GM18511 (cell line): Measurements from ENCODE around the gene ZNF208.
"Not testable (repeated sequence)": the region's sequence is repeated elsewhere in the genome, so short reads cannot be mapped to it uniquely, and the experiment has no call there.

Experiments used
- ATAC-seq: cut with Tn5 transposase; IDR thresholded peaks from one replicate; pipeline ENCODE4 v1.9.1; 2021; ENCODE audit warnings: mild to moderate bottlenecking, moderate library complexity; ENCODE audit not compliant: unreplicated experiment

Gene ZNF208

DNA sequence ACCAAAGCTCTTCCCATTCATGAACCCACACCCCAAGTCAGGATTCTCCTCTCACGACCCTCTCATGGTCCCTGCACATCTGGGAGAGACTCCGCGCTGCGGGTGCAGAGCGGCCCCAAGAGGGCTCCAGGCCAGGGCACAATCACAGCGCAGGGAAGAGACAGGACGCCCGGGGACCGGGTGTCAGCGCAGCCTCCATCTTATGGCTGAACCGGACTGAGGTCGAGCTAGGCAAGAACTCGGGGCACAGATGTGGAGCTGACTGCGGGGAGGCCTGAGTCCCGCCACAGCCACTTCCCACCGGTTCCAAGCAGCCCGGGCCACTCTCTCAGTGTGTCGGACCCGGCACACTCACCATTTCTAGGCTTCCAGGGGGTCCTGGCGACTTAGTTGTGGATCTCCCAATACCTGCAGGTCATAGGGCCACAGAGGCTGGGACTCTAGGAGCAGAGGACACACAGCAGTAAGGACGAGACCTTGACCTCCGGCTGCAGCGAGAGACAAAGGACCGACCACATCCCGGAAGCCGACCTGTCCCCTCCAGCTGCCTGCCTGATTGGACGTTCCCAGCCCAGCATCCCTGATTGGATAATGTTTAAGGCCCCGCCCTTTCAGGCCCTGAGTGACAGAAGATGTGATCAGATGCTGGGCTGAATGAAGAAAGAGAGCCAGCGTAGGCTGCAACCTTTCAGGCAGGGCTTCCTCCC is at the start of gene ZNF208:
Gene ZNF208 (minus strand): TSS at position 507 of the 707 bp plus-strand sequence. CDS start 149 bp downstream, at position 358.
- not testable (repeated sequence) for ATAC-seq

GRCh38 chr19:22052644-22053013 is 41.9 kb upstream of the ZNF208 start:
- no peak for ATAC-seq

DNA sequence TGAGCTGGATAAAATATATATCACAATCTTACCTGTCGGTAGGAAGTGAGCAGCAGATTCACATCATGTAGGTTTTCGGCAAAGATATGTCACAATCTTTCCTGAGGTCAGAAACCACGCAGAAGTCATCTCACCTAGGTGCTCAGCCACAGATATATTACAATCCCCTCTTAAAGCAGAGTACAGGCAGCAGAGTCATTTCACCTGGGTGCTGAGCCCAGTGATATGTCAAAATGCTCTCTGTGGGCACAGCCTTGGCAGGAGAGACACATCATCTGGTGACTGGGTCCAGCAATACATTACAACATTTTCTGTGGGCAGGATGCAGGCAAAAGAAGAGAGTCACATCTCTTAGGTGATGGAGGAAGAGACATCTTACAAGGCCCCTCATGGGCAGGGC is 30.4 kb upstream of the ZNF208 start:
- ATAC-seq = not testable (repeated sequence)

GRCh38 chr19:22030680-22031079 is 19.9 kb upstream of the ZNF208 start:
- no peak for ATAC-seq

DNA sequence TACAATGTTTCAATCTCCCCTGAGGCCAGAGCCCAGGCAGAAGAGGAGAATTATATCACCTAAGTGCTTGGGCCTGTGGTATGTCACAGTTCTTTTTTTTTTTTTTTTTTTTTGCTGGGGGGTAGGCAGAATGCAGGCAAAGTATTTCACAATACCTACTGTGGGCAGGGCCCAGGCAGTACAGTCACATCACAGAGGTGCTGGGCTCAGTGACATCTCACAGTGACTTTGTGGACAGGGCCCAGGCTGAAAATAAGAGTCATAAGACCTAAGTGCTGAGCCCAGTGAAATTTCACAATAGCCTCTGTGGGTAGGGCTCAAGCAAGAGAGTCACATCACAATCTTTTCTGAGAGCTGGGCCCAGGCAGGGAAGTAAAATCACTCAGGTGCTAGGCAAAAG is 15.9 kb upstream of the ZNF208 start:
- no peak for ATAC-seq

- not testable (repeated sequence) for ATAC-seq
Observed at GRCh38 chr19:22025539-22025938, 14.8 kb upstream of the ZNF208 start.

DNA sequence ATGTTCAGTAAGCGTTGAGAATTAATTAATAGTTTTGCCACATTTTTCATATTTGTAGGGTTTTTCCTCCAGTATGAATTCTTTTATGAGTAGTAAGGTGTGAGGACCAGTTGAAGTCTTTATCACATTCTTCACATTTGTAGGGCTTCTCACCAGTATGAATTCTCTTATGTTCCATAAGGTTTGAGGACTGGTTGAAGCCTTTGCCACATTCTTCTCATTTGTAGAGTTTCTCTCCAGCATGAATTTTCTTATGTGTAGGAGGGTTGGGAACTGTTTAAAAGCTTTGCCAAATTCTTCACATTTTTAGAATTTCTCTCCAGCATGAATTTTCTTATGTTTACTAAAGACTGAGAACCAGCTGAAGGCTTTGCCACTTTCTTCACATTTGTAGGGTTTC is 40.3 kb downstream of the ZNF208 start:
- no peak for ATAC-seq

GRCh38 chr19:21947775-21948174 is 63.0 kb downstream of the ZNF208 start:
- ATAC-seq = no peak

DNA sequence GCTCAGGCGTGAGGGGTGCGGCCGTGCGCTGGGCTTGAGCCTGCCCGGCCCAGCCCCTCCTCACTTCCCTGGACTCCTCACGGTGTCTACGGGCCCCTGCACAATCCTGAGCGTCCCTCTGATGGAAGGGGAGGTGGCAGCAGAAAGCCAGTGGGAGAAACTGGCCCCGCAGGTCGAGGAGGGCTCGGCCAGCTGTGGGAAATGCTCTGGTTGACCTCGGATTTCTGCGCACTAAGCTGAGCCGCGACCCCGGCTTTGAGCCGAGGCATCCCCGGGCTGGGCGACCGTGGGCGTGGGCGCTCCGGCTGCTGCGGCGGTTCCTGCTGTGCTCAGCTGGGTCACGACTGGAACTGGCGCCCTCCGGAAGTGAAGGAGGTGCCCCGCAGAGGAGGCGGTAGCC is 70.1 kb downstream of the ZNF208 start:
- ATAC-seq = no peak

GRCh38 chr19:21934593-21934992 is 76.2 kb downstream of the ZNF208 start:
- ATAC-seq = no peak

DNA sequence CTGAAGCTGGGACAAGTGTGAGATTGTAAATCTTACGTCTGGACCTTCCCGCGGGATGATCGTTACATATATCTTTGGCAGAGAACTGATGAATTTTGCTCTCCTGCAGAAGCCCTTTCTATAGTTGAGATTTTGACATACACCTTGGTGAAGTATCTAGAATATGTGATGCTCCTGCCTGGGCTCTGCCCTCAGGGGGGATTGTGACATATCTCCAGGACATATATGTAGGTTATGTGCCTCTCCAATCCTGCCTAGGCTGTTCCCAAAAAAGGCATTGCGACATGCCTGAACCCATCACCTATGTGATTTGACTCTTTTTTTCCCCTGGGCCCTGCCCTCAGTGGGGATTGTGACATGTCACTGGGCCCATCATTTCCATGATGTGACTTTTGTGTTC is 76.6 kb downstream of the ZNF208 start:
- no peak for ATAC-seq

GRCh38 chr19:21922276-21922675 is 88.5 kb downstream of the ZNF208 start:
- ATAC-seq = no peak

GRCh38 chr19:21921691-21922180 is 89.0 kb downstream of the ZNF208 start:
- ATAC-seq = no peak

GRCh38 chr19:21915411-21915810 is 95.3 kb downstream of the ZNF208 start:
- no peak for ATAC-seq

GRCh38 chr19:21912654-21913053 is 98.1 kb downstream of the ZNF208 start:
- no peak for ATAC-seq

GRCh38 chr19:21910318-21910717 is 100.4 kb downstream of the ZNF208 start:
- ATAC-seq = no peak

DNA sequence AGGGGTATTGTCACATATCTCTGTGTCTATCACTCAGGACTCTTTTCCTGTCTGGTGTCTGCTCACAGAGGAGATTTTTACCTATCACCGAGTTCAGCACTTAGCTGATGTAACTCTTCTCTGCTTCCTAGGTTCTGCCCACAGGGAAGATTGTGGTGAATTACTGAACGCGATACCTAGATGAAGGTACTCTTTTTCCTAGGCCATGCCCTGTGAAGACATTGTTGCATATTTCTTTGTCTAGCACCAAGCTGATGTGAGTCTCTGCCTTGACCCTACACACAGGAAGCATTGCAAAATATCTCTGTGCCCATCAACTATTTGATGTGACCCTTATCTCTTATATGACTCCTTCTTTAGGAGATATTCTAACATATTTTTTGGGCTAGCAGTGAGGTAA is 102.7 kb downstream of the ZNF208 start:
- ATAC-seq = no peak

DNA sequence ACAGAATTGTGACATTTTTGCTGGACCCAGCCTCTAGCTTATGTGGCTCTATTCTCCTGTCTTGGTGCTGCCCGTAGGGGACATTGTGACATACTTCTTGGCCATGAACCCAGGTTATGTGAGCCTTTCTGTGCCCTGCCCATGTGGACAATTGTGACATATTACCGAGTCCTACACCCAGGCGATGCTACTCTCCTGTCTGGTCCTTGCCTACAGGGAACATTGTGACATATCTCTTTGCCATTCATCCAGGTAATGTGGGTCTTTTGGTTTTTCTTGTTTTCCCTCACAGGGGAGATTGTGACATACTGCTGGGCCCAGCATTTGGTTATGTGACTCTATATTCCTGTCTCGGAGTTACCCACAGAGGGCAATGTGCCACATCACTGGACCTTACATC is 103.2 kb downstream of the ZNF208 start:
- ATAC-seq = no peak

DNA sequence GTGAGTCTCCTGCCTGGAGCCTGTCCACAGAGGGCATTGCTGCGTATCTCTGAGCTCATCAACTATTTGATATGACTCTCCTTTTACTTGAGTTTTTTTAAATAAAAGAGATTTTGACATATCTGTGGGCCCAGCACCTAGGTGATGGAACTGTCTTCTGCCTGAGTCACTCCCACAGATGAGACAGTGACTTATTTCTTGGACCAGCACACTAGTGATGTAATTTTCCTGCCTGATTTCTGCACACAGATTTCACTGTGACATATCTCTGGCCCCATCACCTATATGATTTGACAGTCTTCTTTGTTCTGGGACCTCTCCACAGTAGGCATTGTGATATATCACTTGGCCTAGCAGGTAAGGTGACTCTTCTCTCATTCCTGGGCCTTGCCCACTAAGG is 108.2 kb downstream of the ZNF208 start:
- ATAC-seq = no peak

DNA sequence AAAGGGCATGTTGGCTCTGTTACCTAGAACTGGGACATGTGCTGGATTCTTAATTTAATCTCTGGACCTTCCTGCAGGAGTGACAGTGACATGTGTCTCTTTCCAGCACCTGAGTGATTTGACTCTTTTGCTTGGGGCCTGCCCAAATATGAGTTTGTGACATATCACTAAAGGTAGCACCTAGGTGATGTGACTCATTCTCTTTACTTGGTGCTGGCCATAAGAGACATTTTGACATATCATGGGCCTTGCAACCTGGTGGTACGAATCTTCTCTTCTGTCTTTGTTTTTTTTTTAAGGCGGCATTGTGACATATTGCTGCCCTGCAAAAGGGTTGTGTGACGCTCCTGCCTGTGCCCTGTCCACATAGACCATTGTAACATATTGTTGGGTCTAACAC is 108.9 kb downstream of the ZNF208 start:
- no peak for ATAC-seq

DNA sequence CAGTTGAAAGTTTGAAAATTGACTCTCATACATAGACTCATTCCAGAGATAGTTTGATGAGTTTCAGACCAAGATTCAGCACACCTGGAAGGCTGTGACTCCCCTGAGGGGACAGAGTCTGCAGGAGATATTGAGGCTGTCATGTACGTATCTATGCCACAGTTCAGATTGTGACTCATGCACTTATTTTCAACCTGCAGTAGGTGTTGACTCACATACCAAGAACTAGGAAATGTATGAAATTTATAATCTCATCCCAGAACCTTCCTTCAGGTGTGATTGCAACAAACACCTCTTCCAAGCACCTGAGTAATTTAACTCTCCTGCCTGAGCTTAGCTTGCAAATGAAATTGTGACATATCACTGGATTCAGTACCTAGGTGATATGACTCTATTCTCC is 110.3 kb downstream of the ZNF208 start:
- ATAC-seq = no peak

DNA sequence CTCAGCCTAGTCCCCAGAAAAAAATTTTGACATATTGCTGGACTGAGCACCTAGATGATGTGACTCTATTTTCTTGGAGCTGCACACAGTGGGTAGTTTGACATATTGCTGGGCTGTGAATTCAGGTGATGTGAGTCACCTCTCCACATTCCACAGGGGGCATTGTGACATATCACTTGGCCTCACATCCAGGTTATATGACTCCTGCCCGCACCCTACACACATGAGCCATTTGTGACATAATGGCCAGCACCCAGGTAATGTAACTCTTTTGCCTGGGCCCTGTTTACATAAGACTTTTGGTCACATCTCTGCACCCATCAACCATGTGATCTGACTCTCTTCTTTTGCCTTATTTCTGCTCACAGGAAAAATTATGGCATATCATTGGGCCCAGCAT is 119.7 kb downstream of the ZNF208 start:
- no peak for ATAC-seq

GRCh38 chr19:21890017-21890416 is 120.7 kb downstream of the ZNF208 start:
- ATAC-seq = not testable (repeated sequence)
